GM23338 (cell line): ENCODE results near the gene PSMB11. TPM values are rescaled to one million over a fixed set of nuclear protein-coding genes. Genes with fewer than 3 reads are reported as not detected.
A peak's percentile ranks its signal among the peaks of the same experiment; 100 is the strongest.

Experiments used
- ATAC-seq: fragments of 200-7000 bp; cut with Tn5 transposase; 3 replicates; pipeline ENCODE4 v1.9.1; 2020
- DNase-seq: peaks from one replicate; pipeline ENCODE4 v3.0.0-alpha.2; 2015; ENCODE audit warnings: low spot score
- H2AFZ ChIP-seq: fragments of 200-600 bp; sonication (generic); 2 replicates; pipeline ENCODE4 v1.8.0; 2016; ENCODE audit warnings: antibody characterized with exemption, mild to moderate bottlenecking, moderate library complexity
- H3F3A ChIP-seq: fragments of 200-600 bp; sonication (generic); replicated peaks from 2 replicates; pipeline ENCODE4 v1.8.0; 2017; ENCODE audit warnings: antibody characterized with exemption, mixed run types, low read depth
- H3K27ac ChIP-seq: fragments of 200-600 bp; sonication (generic); 2 replicates; pipeline ENCODE4 v1.6.1; 2016; ENCODE audit warnings: low read depth
- H3K27me3 ChIP-seq: fragments of 200-600 bp; sonication (generic); 2 replicates; pipeline ENCODE4 v1.8.0; 2016; ENCODE audit warnings: mild to moderate bottlenecking, mixed run types, moderate library complexity; ENCODE audit not compliant: insufficient read depth
- H3K36me3 ChIP-seq: fragments of 200-600 bp; sonication (generic); 2 replicates; pipeline ENCODE4 v1.8.0; 2016; ENCODE audit warnings: mild to moderate bottlenecking; ENCODE audit not compliant: insufficient read depth
- H3K4me1 ChIP-seq: fragments of 200-600 bp; sonication (generic); 2 replicates; pipeline ENCODE4 v1.8.0; 2016; ENCODE audit warnings: mild to moderate bottlenecking, moderate library complexity; ENCODE audit not compliant: insufficient read depth
- H3K4me2 ChIP-seq: fragments of 200-600 bp; sonication (generic); 2 replicates; pipeline ENCODE4 v1.7.1; 2017; ENCODE audit warnings: mixed run types
- H3K4me3 ChIP-seq: fragments of 200-600 bp; sonication (generic); 2 replicates; pipeline ENCODE4 v1.6.1; 2016; ENCODE audit warnings: mixed run types
- H3K79me2 ChIP-seq: fragments of 200-600 bp; sonication (generic); replicated peaks from 2 replicates; pipeline ENCODE4 v1.8.0; 2017; ENCODE audit warnings: mild to moderate bottlenecking; ENCODE audit not compliant: insufficient read depth
- H3K9me2 ChIP-seq: fragments of 200-600 bp; sonication (generic); 2 replicates; pipeline ENCODE4 v1.8.0; 2017; ENCODE audit not compliant: insufficient read depth
- H4K20me1 ChIP-seq: fragments of 200-600 bp; sonication (generic); replicated peaks from 2 replicates; pipeline ENCODE4 v1.8.0; 2017; ENCODE audit warnings: mild to moderate bottlenecking; ENCODE audit not compliant: insufficient read depth
- H3K27ac Mint-ChIP-seq: 2 replicates; pipeline ENCODE4 v1.8.0; 2020; ENCODE audit warnings: inconsistent platforms, mild to moderate bottlenecking, moderate library complexity, mixed read lengths
- H3K27me3 Mint-ChIP-seq: 3 replicates; pipeline ENCODE4 v1.8.0; 2022; ENCODE audit warnings: low read depth, mild to moderate bottlenecking, moderate library complexity, mixed read lengths, inconsistent platforms; ENCODE audit not compliant: insufficient read depth, poor library complexity
- H3K36me3 Mint-ChIP-seq: 3 replicates; pipeline ENCODE4 v1.8.0; 2021; ENCODE audit warnings: low read depth, mild to moderate bottlenecking, inconsistent platforms, moderate library complexity, mixed read lengths
- H3K4me1 Mint-ChIP-seq: 3 replicates; pipeline ENCODE4 v1.8.0; 2020; ENCODE audit warnings: mild to moderate bottlenecking, inconsistent platforms, mixed read lengths
- H3K4me3 Mint-ChIP-seq: 3 replicates; pipeline ENCODE4 v1.8.0; 2021; ENCODE audit warnings: moderate library complexity, mild to moderate bottlenecking, inconsistent platforms, mixed read lengths
- H3K9me3 Mint-ChIP-seq: 3 replicates; pipeline ENCODE4 v1.8.0; 2020; ENCODE audit warnings: moderate library complexity, mild to moderate bottlenecking, inconsistent platforms, mixed read lengths
- CREB1 ChIP-seq: fragments of 250-450 bp; sonication (Bioruptor Pico); IDR thresholded peaks from 2 replicates; pipeline ENCODE4 v1.5.0; 2020; ENCODE audit warnings: low read depth, mild to moderate bottlenecking, moderate library complexity
- CTCF ChIP-seq, 2 experiments: fragments of 200-600 bp in 1 of 2; sonication (generic) in 1 of 2; conservative IDR thresholded peaks; 2 replicates each; pipeline versions ENCODE4 v1.5.1 to v1.6.1; 2016 to 2017; ENCODE audit warnings: antibody characterized with exemption in 2 of 2, low read depth in 2 of 2, mild to moderate bottlenecking in 2 of 2, moderate library complexity in 1 of 2
- EZH2 ChIP-seq: fragments of 200-600 bp; sonication (generic); IDR thresholded peaks from one replicate; pipeline ENCODE4 v1.8.0; 2017; ENCODE audit warnings: antibody characterized with exemption, mild to moderate bottlenecking, low read depth; ENCODE audit not compliant: unreplicated experiment
- EZH2phosphoT487 ChIP-seq: fragments of 200-600 bp; sonication (generic); IDR thresholded peaks from one replicate; pipeline ENCODE4 v1.8.1; 2018; ENCODE audit warnings: antibody characterized with exemption; ENCODE audit not compliant: unreplicated experiment
- JUNB ChIP-seq: IDR thresholded peaks from one replicate; pipeline ENCODE4 v1.6.1; 2016; ENCODE audit warnings: antibody characterized with exemption; ENCODE audit not compliant: unreplicated experiment
- NANOG ChIP-seq: IDR thresholded peaks from 2 replicates; pipeline ENCODE4 v1.6.1; 2016; ENCODE audit warnings: antibody characterized with exemption, borderline replicate concordance
- POLR2AphosphoS5 ChIP-seq: IDR thresholded peaks from 2 replicates; pipeline ENCODE4 v1.6.1; 2016; ENCODE audit warnings: antibody characterized with exemption, low read depth
- REST ChIP-seq: IDR thresholded peaks from one replicate; pipeline ENCODE4 v1.6.1; 2018; ENCODE audit warnings: antibody characterized with exemption; ENCODE audit not compliant: unreplicated experiment
- STAT1 ChIP-seq: IDR thresholded peaks from one replicate; pipeline ENCODE4 v1.6.1; 2016; ENCODE audit warnings: antibody characterized with exemption; ENCODE audit not compliant: unreplicated experiment
- ZNF114 ChIP-seq: fragments of 250-450 bp; sonication (Bioruptor Pico); IDR thresholded peaks from 2 replicates; pipeline ENCODE4 v1.5.0; 2020; ENCODE audit warnings: mild to moderate bottlenecking, moderate library complexity
- ZNF331 ChIP-seq: fragments of 250-450 bp; sonication (Bioruptor Pico); IDR thresholded peaks from 2 replicates; pipeline ENCODE4 v1.5.0; 2020; ENCODE audit warnings: low read depth, mild to moderate bottlenecking, moderate library complexity
- polyA plus RNA-seq: library from polyadenylated mRNA; unstranded; fragments of >200 nt; fragmentation: Nextera tagmentation; extraction: Ambion mirVana; gene quantifications from 2 replicates; pipeline ENCODE4 v1.2.1, GENCODE V29; 2016
- total RNA-seq: library from RNA; depleted of rRNA; stranded (reverse); fragments of >200 nt; shearing (Covaris generic); gene quantifications from 2 replicates; pipeline ENCODE4 v1.2.3, GENCODE V29; 2014
- TF ChIP-seq, protein P1 (sequence below): IDR thresholded peaks from 2 replicates; pipeline ENCODE4 v1.6.1; 2016; ENCODE audit warnings: antibody characterized with exemption
- TF ChIP-seq, protein P2 (sequence below): fragments of 250-450 bp; sonication (Bioruptor Pico); IDR thresholded peaks from 2 replicates; pipeline ENCODE4 v1.5.0; 2020; ENCODE audit warnings: mild to moderate bottlenecking, moderate library complexity

The PSMB11 gene
- total and polyA plus RNA-seq, 2 experiments from 2014 or later: 0.07 TPM; not detected in 1

GRCh38 chr14:23067847-23068788 is 26.1 kb downstream of the PSMB11 start:
- Histone ChIP-seq H3K79me2 (peaks cover 72% of the 10 kb centered on the region), H4K20me1 (peaks cover 49% of the 10 kb centered on the region), H3K9me2 (no peaks in the 10 kb centered on the region), H3K4me2 (no peak overlapping the region; the same call in 1 of the 2 replicates), H3K27me3 (no peaks in the 10 kb centered on the region), H2AFZ (no peak overlapping the region), H3K27ac (no peak overlapping the region; the same call in 1 of the 2 replicates), H3F3A (peaks cover 60% of the 10 kb centered on the region), H3K4me3 (no peak overlapping the region), H3K4me1 (peaks cover 32% of the 10 kb centered on the region), H3K36me3 (peaks cover 50% of the 10 kb centered on the region)
- ATAC-seq (0 out of 3 replicates have a peak, but pooled peaks have one; percentile 2), DNase-seq (no peak)
- TF ChIP-seq ZNF331 (CRISPR knock-in tag) (no peak), ZNF114 (no peak), JUNB (no peak), STAT1 (no peak), EZH2phosphoT487 (no peak), EZH2 (no peak), CREB1 (CRISPR knock-in tag) (no peak), REST (no peak), NANOG (no peak), CTCF (conservative IDR thresholded peaks at IDR 0.05; ENCODE audit: low read depth in 2 of 2) (no peak), POLR2AphosphoS5 (no peak)
- TF ChIP-seq, protein P1, sequence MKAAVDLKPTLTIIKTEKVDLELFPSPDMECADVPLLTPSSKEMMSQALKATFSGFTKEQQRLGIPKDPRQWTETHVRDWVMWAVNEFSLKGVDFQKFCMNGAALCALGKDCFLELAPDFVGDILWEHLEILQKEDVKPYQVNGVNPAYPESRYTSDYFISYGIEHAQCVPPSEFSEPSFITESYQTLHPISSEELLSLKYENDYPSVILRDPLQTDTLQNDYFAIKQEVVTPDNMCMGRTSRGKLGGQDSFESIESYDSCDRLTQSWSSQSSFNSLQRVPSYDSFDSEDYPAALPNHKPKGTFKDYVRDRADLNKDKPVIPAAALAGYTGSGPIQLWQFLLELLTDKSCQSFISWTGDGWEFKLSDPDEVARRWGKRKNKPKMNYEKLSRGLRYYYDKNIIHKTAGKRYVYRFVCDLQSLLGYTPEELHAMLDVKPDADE: no peak
- TF ChIP-seq, protein P2, sequence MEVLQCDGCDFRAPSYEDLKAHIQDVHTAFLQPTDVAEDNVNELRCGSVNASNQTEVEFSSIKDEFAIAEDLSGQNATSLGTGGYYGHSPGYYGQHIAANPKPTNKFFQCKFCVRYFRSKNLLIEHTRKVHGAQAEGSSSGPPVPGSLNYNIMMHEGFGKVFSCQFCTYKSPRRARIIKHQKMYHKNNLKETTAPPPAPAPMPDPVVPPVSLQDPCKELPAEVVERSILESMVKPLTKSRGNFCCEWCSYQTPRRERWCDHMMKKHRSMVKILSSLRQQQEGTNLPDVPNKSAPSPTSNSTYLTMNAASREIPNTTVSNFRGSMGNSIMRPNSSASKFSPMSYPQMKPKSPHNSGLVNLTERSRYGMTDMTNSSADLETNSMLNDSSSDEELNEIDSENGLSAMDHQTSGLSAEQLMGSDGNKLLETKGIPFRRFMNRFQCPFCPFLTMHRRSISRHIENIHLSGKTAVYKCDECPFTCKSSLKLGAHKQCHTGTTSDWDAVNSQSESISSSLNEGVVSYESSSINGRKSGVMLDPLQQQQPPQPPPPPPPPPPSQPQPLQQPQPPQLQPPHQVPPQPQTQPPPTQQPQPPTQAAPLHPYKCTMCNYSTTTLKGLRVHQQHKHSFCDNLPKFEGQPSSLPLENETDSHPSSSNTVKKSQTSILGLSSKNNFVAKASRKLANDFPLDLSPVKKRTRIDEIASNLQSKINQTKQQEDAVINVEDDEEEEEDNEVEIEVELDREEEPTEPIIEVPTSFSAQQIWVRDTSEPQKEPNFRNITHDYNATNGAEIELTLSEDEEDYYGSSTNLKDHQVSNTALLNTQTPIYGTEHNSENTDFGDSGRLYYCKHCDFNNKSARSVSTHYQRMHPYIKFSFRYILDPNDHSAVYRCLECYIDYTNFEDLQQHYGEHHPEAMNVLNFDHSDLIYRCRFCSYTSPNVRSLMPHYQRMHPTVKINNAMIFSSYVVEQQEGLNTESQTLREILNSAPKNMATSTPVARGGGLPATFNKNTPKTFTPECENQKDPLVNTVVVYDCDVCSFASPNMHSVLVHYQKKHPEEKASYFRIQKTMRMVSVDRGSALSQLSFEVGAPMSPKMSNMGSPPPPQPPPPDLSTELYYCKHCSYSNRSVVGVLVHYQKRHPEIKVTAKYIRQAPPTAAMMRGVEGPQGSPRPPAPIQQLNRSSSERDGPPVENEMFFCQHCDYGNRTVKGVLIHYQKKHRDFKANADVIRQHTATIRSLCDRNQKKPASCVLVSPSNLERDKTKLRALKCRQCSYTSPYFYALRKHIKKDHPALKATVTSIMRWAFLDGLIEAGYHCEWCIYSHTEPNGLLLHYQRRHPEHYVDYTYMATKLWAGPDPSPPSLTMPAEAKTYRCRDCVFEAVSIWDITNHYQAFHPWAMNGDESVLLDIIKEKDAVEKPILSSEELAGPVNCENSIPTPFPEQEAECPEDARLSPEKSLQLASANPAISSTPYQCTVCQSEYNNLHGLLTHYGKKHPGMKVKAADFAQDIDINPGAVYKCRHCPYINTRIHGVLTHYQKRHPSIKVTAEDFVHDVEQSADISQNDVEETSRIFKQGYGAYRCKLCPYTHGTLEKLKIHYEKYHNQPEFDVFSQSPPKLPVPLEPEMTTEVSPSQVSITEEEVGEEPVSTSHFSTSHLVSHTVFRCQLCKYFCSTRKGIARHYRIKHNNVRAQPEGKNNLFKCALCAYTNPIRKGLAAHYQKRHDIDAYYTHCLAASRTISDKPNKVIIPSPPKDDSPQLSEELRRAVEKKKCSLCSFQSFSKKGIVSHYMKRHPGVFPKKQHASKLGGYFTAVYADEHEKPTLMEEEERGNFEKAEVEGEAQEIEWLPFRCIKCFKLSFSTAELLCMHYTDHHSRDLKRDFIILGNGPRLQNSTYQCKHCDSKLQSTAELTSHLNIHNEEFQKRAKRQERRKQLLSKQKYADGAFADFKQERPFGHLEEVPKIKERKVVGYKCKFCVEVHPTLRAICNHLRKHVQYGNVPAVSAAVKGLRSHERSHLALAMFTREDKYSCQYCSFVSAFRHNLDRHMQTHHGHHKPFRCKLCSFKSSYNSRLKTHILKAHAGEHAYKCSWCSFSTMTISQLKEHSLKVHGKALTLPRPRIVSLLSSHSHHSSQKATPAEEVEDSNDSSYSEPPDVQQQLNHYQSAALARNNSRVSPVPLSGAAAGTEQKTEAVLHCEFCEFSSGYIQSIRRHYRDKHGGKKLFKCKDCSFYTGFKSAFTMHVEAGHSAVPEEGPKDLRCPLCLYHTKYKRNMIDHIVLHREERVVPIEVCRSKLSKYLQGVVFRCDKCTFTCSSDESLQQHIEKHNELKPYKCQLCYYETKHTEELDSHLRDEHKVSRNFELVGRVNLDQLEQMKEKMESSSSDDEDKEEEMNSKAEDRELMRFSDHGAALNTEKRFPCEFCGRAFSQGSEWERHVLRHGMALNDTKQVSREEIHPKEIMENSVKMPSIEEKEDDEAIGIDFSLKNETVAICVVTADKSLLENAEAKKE (CRISPR knock-in tag): no peak
- Mint-ChIP-seq H3K4me1 (peaks cover 45% of the 10 kb centered on the region), H3K4me3 (peak overlapping the region; percentile 91; the same call in 1 of the 3 replicates), H3K9me3 (no peaks in the 10 kb centered on the region), H3K36me3 (peaks cover 83% of the 10 kb centered on the region), H3K27ac (peak overlapping the region; percentile 85; the same call in 1 of the 2 replicates), H3K27me3 (peaks cover 16% of the 10 kb centered on the region)
